Body of pancreas (tissue), 4 donors: ENCODE measurements around the gene AP1S1. TPM values are rescaled to one million over a fixed set of nuclear protein-coding genes. Genes with fewer than 3 reads are reported as not detected.

Source experiments
- ATAC-seq: fragments of 150-250 bp; one replicate; pipeline ENCODE4 v1.9.1; 2016
- DNase-seq, 4 donors: peaks; one replicate each; pipeline ENCODE4 v3.0.0-alpha.2; 2019
- H3K27ac ChIP-seq, 4 donors: fragments of 200-600 bp; sonication (generic); 1 replicate in 3 of 4; 2 replicates in 1 of 4; pipeline versions ENCODE4 v1.5.1 to v1.6.1; 2016 to 2019; ENCODE audit warnings: mild to moderate bottlenecking in 1 of 4, mixed read lengths in 1 of 4, moderate library complexity in 1 of 4
- H3K27me3 ChIP-seq, 2 donors: fragments of 200-600 bp; sonication (generic); one replicate each; pipeline ENCODE4 v1.6.0; 2016; ENCODE audit warnings: mild to moderate bottlenecking in 1 of 2
- H3K36me3 ChIP-seq, 2 donors: fragments of 200-600 bp; sonication (generic); replicated peaks in 1 of 2; 2 replicates each; pipeline ENCODE4 v1.5.1; 2016; ENCODE audit warnings: low read depth in 2 of 2; ENCODE audit not compliant: insufficient read depth in 1 of 2
- H3K4me1 ChIP-seq: fragments of 200-600 bp; sonication (generic); one replicate; pipeline ENCODE4 v1.6.0; 2016
- H3K4me3 ChIP-seq, 2 donors: fragments of 200-600 bp; sonication (generic); 1 replicate in 1 of 2; 2 replicates in 1 of 2; pipeline ENCODE4 v1.5.1; 2016 to 2019
- H3K9me3 ChIP-seq, 3 donors: fragments of 200-600 bp; sonication (generic); 1 replicate in 2 of 3; 2 replicates in 1 of 3; pipeline ENCODE4 v1.5.1; 2016
- CTCF ChIP-seq, 7 experiments: fragments of 450-650 bp in 4 of 7; fragments of 200-600 bp in 3 of 7; sonication (generic) in 3 of 7; IDR thresholded peaks; one replicate each; pipeline ENCODE4 v1.5.1; 2016 to 2019; ENCODE audit warnings: antibody characterized with exemption in 7 of 7
- POLR2A ChIP-seq, 3 donors: fragments of 450-650 bp; IDR thresholded peaks; one replicate each; pipeline ENCODE4 v1.6.1; 2016; ENCODE audit warnings: antibody characterized with exemption in 3 of 3, mild to moderate bottlenecking in 2 of 3
- WGBS, 2 donors: methylation state at CpG; one replicate each; pipeline ENCODE4 v1.1.5; 2017; 5-methylcytosine and 5-hydroxymethylcytosine counted together
- intact Hi-C: fragments of 100-400 bp; cut with DNase I; formaldehyde crosslinking; loops from one replicate; pipeline ENCODE4 v1.15.1; 2023
- total RNA-seq, 2 donors: library from RNA; depleted of rRNA; stranded (reverse); fragments of >200 nt; gene quantifications; one replicate each; pipeline ENCODE4 v1.1.0, GENCODE V29; 2016

AP1S1 gene
- total RNA-seq, 2 donors from 2014 or later, result 12.2 to 23.6 TPM

- H3K27me3 ChIP-seq, result peaks cover 0 to 60% of the 10 kb centered on the region in 2 donors
Observed at GRCh38 chr7:101166909-101167644, 12.8 kb downstream of the AP1S1 start.

GRCh38 chr7:101167645-101168411, 13.6 kb downstream of the AP1S1 start:
- WGBS, 2 donors, result 4% methylated on average over 12 of the region's 12 CpGs
- TF ChIP-seq POLR2A (IDR thresholded peaks at IDR 0.05) (no peak), CTCF (IDR thresholded peaks at IDR 0.05) (no peak)
- peaks cover 54% of the 10 kb centered on the region for H3K4me1 ChIP-seq
- H3K4me3 ChIP-seq, result no peak overlapping the region
- ATAC-seq (no peak), DNase-seq (no peak)
- intact Hi-C loops, result no loop called here
- H3K27me3 ChIP-seq, result peaks cover 0 to 61% of the 10 kb centered on the region in 2 donors
- H3K27ac ChIP-seq, result no peak overlapping the region
- H3K9me3 ChIP-seq, result no peaks in the 10 kb centered on the region
- H3K36me3 ChIP-seq, result no peaks in the 10 kb centered on the region

More at GRCh38 chr7:101166909-101167644, 12.8 kb downstream of the AP1S1 start:
- Histone ChIP-seq H3K27ac (no peak overlapping the region), H3K36me3 (no peaks in the 10 kb centered on the region), H3K4me3 (no peak overlapping the region), H3K4me1 (peaks cover 54% of the 10 kb centered on the region), H3K9me3 (no peaks in the 10 kb centered on the region)
- TF ChIP-seq POLR2A (IDR thresholded peaks at IDR 0.05), result no peak
- TF ChIP-seq CTCF (IDR thresholded peaks at IDR 0.05), result no peak
- ATAC-seq (no peak), DNase-seq (no peak)
- 1 to 3% methylated on average over 18 to 19 of the region's 19 CpGs for WGBS, 2 donors
- intact Hi-C loops, result no loop called here

- Histone ChIP-seq H3K9me3 (no peaks in the 10 kb centered on the region), H3K4me3 (no peak overlapping the region), H3K4me1 (peaks cover 56% of the 10 kb centered on the region), H3K36me3 (no peaks in the 10 kb centered on the region), H3K27ac (no peak overlapping the region), H3K27me3 (peaks cover 0 to 66% of the 10 kb centered on the region in 2 donors)
- TF ChIP-seq CTCF (IDR thresholded peaks at IDR 0.05), result no peak
- TF ChIP-seq POLR2A (IDR thresholded peaks at IDR 0.05), result no peak
- WGBS, 2 donors, result 5 to 7% methylated on average over 6 of the region's 6 CpGs
- intact Hi-C loops, result no loop called here
- ATAC-seq (no peak), DNase-seq (no peak)
Observed at GRCh38 chr7:101168412-101169049, 14.3 kb downstream of the AP1S1 start.

- no peak overlapping the region for H3K4me3 ChIP-seq
- 2 to 4% methylated on average over 10 to 18 of the region's 18 CpGs for WGBS, 2 donors
- H3K27ac ChIP-seq, result no peak overlapping the region
- DNase-seq (no peak), ATAC-seq (no peak)
- H3K27me3 ChIP-seq, result peaks cover 0 to 66% of the 10 kb centered on the region in 2 donors
- no peaks in the 10 kb centered on the region for H3K36me3 ChIP-seq
- intact Hi-C loops, result no loop called here
- peaks cover 56% of the 10 kb centered on the region for H3K4me1 ChIP-seq
- H3K9me3 ChIP-seq, result no peaks in the 10 kb centered on the region
- TF ChIP-seq POLR2A (IDR thresholded peaks at IDR 0.05), result no peak
- no peak for TF ChIP-seq CTCF (IDR thresholded peaks at IDR 0.05)
Observed at GRCh38 chr7:101169110-101169837, 15.0 kb downstream of the AP1S1 start.
